Measurements from ENCODE around the gene PLVAP.

- no peak for TF ChIP-seq CTCF (IDR thresholded peaks at IDR 0.05)
- no peak for TF ChIP-seq POLR2A (IDR thresholded peaks at IDR 0.05; ENCODE audit: low read depth)
These were observed 41.6 kb upstream of the PLVAP start for GRCh38 chr19:17418710-17419109.
